Measurements from ENCODE around the gene ZFP57. TPM values are rescaled to one million over a fixed set of nuclear protein-coding genes. Genes with fewer than 3 reads are reported as not detected.

The ZFP57 gene
- total RNA-seq (1 to 10 TPM in 1 of 2 donors, under 1 TPM in 1; 0.14 to 2.4 TPM), polyA plus RNA-seq (1 to 10 TPM in 1 of 2 donors, under 1 TPM in 1; 0.01 to 2.0 TPM)
- long read RNA-seq, donor 1, result 0 reads
- long read RNA-seq, donor 2, result 0 reads
- long read RNA-seq, donor 3, result 0 reads
- long read RNA-seq, donor 4, result 0 reads
- long read RNA-seq, donor 5, result 0 reads

GRCh38 chr6:29680904-29681303 lies at the start of gene ZFP57:
TSS of gene ZFP57 (minus strand) at chr6:29681152. CDS start at chr6:29677003, 4,149 bp downstream.
- H3K27me3 ChIP-seq (ENCODE audit: control insufficient read depth in 3 of 3, insufficient read depth in 3 of 3, low read length in 2 of 3), result no peaks in the 10 kb centered on the region
- H3K4me1 ChIP-seq (ENCODE audit: control insufficient read depth in 5 of 5, insufficient read depth in 5 of 5, low read length in 5 of 5), result peaks cover 0 to 5% (median 0%) of the 10 kb centered on the region in 5 donors
- no peak within 1 kb of the TSS for H3K9ac ChIP-seq (ENCODE audit: insufficient read depth in 1 of 2, low read length in 2 of 2)
- H3K4me3 ChIP-seq, result peak within 1 kb of the TSS; percentile 14
- TF ChIP-seq CTCF (IDR thresholded peaks at IDR 0.05; ENCODE audit: control extremely low read depth, extremely low read depth), result no peak
- no peaks in the 10 kb centered on the region for H3K9me3 ChIP-seq (ENCODE audit: control insufficient read depth in 4 of 4, insufficient read depth in 3 of 4, low read length in 3 of 4)
- no peak within 1 kb of the TSS for H3K27ac ChIP-seq (ENCODE audit: low read depth in 1 of 2, low read length in 1 of 2)
- ATAC-seq (ENCODE audit: insufficient read depth, low FRiP score) (peak; percentile 41), DNase-seq (no peak)
- H3K36me3 ChIP-seq (ENCODE audit: control insufficient read depth in 4 of 4, insufficient read depth in 4 of 4, low read length in 4 of 4), result no peaks in the 10 kb centered on the region
- WGBS, 2 donors, result 41 to 83% methylated on average over 30 to 31 of the region's 31 CpGs

- ATAC-seq (ENCODE audit: insufficient read depth, low FRiP score) (no peak), DNase-seq (no peak)
- H3K4me1 ChIP-seq (ENCODE audit: control insufficient read depth in 5 of 5, insufficient read depth in 5 of 5, low read length in 5 of 5), result no peaks in the 10 kb centered on the region
- peaks cover 0 to 18% (median 0%) of the 10 kb centered on the region in 4 donors for H3K36me3 ChIP-seq (ENCODE audit: control insufficient read depth in 4 of 4, insufficient read depth in 4 of 4, low read length in 4 of 4)
- no peak overlapping the region for H3K4me3 ChIP-seq
- no peak for TF ChIP-seq CTCF (IDR thresholded peaks at IDR 0.05; ENCODE audit: control extremely low read depth, extremely low read depth)
- WGBS, 2 donors, result 52 to 63% methylated on average over 7 of the region's 7 CpGs
- H3K27me3 ChIP-seq (ENCODE audit: control insufficient read depth in 3 of 3, insufficient read depth in 3 of 3, low read length in 2 of 3), result peaks cover 0 to 35% (median 3%) of the 10 kb centered on the region in 3 donors
- H3K9me3 ChIP-seq (ENCODE audit: control insufficient read depth in 4 of 4, insufficient read depth in 3 of 4, low read length in 3 of 4), result no peaks in the 10 kb centered on the region
- H3K27ac ChIP-seq (ENCODE audit: low read depth in 1 of 2, low read length in 1 of 2), result no peak overlapping the region
- H3K9ac ChIP-seq (ENCODE audit: insufficient read depth in 1 of 2, low read length in 2 of 2), result no peak overlapping the region
Measured at GRCh38 chr6:29730575-29731126, 49.7 kb upstream of the ZFP57 start.

GRCh38 chr6:29729774-29730328 lies 48.9 kb upstream of the ZFP57 start:
- no peak for DNase-seq
- H3K27ac ChIP-seq (ENCODE audit: low read depth in 1 of 2, low read length in 1 of 2), result no peak overlapping the region
- WGBS, 2 donors, result 79 to 81% methylated on average over 6 of the region's 6 CpGs

More at GRCh38 chr6:29729774-29730328, 48.9 kb upstream of the ZFP57 start:
- Histone ChIP-seq H3K9ac (ENCODE audit: insufficient read depth in 1 of 2, low read length in 2 of 2) (no peak overlapping the region), H3K4me3 (no peak overlapping the region), H3K27me3 (ENCODE audit: control insufficient read depth in 3 of 3, insufficient read depth in 3 of 3, low read length in 2 of 3) (peaks cover 0 to 40% (median 3%) of the 10 kb centered on the region in 3 donors), H3K4me1 (ENCODE audit: control insufficient read depth in 5 of 5, insufficient read depth in 5 of 5, low read length in 5 of 5) (no peaks in the 10 kb centered on the region), H3K36me3 (ENCODE audit: control insufficient read depth in 4 of 4, insufficient read depth in 4 of 4, low read length in 4 of 4) (peaks cover 0 to 26% (median 0%) of the 10 kb centered on the region in 4 donors), H3K9me3 (ENCODE audit: control insufficient read depth in 4 of 4, insufficient read depth in 3 of 4, low read length in 3 of 4) (no peaks in the 10 kb centered on the region)
- no peak for TF ChIP-seq CTCF (IDR thresholded peaks at IDR 0.05; ENCODE audit: control extremely low read depth, extremely low read depth)
- ATAC-seq (ENCODE audit: insufficient read depth, low FRiP score), result no peak

All from lung (tissue), 16 donors.